ENCODE results near the gene GPHN.
"Not testable (repeated sequence)": the region's sequence is repeated elsewhere in the genome, so short reads cannot be mapped to it uniquely, and the experiment has no call there.

Gene GPHN

GRCh38 chr14:66677780-66678179, 169.8 kb downstream of the GPHN start:
- DNase-seq = no peak

- DNase-seq = no peak
Observed at GRCh38 chr14:66680216-66680615, 172.3 kb downstream of the GPHN start.

- no peak for DNase-seq
Observed at GRCh38 chr14:66696326-66696725, 188.4 kb downstream of the GPHN start.

GRCh38 chr14:66698503-66698902, 190.6 kb downstream of the GPHN start:
- no peak for DNase-seq

- no peak for DNase-seq
Observed at GRCh38 chr14:66701813-66702212, 193.9 kb downstream of the GPHN start.

- DNase-seq = no peak
Observed at GRCh38 chr14:66708267-66708666, 200.3 kb downstream of the GPHN start.

GRCh38 chr14:66709291-66709690, 201.3 kb downstream of the GPHN start:
- peak in 1 of 4 experiments; percentile 6 for DNase-seq

GRCh38 chr14:66714291-66714690, 206.3 kb downstream of the GPHN start:
- DNase-seq = not testable (repeated sequence)

- DNase-seq = not testable (repeated sequence)
Observed at GRCh38 chr14:66715313-66715712, 207.4 kb downstream of the GPHN start.

GRCh38 chr14:66716227-66716626, 208.3 kb downstream of the GPHN start:
- no peak for DNase-seq

GRCh38 chr14:66717561-66718140, 209.7 kb downstream of the GPHN start:
- no peak for DNase-seq

GRCh38 chr14:66724996-66725395, 217.0 kb downstream of the GPHN start:
- DNase-seq = no peak

- DNase-seq = not testable (repeated sequence)
Observed at GRCh38 chr14:66731298-66731697, 223.4 kb downstream of the GPHN start.

- no peak for DNase-seq
Observed at GRCh38 chr14:66735853-66736252, 227.9 kb downstream of the GPHN start.

- no peak for DNase-seq
Observed at GRCh38 chr14:66739826-66740225, 231.9 kb downstream of the GPHN start.

- DNase-seq = no peak
Observed at GRCh38 chr14:66745078-66745477, 237.1 kb downstream of the GPHN start.

- peak; percentile 3 to 15 (median 8) for DNase-seq
Observed at GRCh38 chr14:66746316-66747006, 238.5 kb downstream of the GPHN start.

- DNase-seq = no peak
Observed at GRCh38 chr14:66752109-66752508, 244.2 kb downstream of the GPHN start.

- no peak for DNase-seq
Observed at GRCh38 chr14:66758031-66758613, 250.2 kb downstream of the GPHN start.

GRCh38 chr14:66772146-66772545, 264.2 kb downstream of the GPHN start:
- DNase-seq = no peak

- no peak for DNase-seq
Observed at GRCh38 chr14:66782853-66783252, 274.9 kb downstream of the GPHN start.

- DNase-seq = no peak
Observed at GRCh38 chr14:66790101-66790500, 282.2 kb downstream of the GPHN start.

GRCh38 chr14:66802962-66803361, 295.0 kb downstream of the GPHN start:
- no peak for DNase-seq

- DNase-seq = no peak
Observed at GRCh38 chr14:66804141-66804540, 296.2 kb downstream of the GPHN start.

Measured in suppressor macrophage (primary cell).